HepG2 (cell line): Measurements from ENCODE around the gene VEGFB. TPM values are rescaled to one million over a fixed set of nuclear protein-coding genes. Genes with fewer than 3 reads are reported as not detected.

Source experiments
- ARNT ChIP-seq: fragments of 450-650 bp; IDR thresholded peaks from 2 replicates; pipeline ENCODE4 v1.6.1; 2017
- ATAD3A ChIP-seq: sonication (generic); formaldehyde crosslinking; IDR thresholded peaks from 2 replicates; pipeline ENCODE4 v1.4.0; 2020; ENCODE audit warnings: missing genetic modification reagents
- ERF ChIP-seq: IDR thresholded peaks from 2 replicates; pipeline ENCODE4 v1.6.1; 2018; ENCODE audit warnings: missing biosample characterization, missing genetic modification reagents
- ETV5 ChIP-seq: IDR thresholded peaks from 2 replicates; pipeline ENCODE4 v1.6.1; 2018; ENCODE audit warnings: missing biosample characterization, missing genetic modification reagents, inconsistent platforms, borderline replicate concordance
- JARID2 ChIP-seq: sonication (generic); formaldehyde crosslinking; IDR thresholded peaks from 2 replicates; pipeline ENCODE4 v1.8.1; 2023; ENCODE audit warnings: missing genetic modification reagents, inconsistent platforms; ENCODE audit not compliant: insufficient replicate concordance
- KLF6 ChIP-seq: IDR thresholded peaks from 2 replicates; pipeline ENCODE4 v1.8.0; 2016; ENCODE audit warnings: missing biosample characterization, missing genetic modification reagents
- RFXAP ChIP-seq: sonication (generic); formaldehyde crosslinking; IDR thresholded peaks from 2 replicates; pipeline ENCODE4 v1.4.0; 2020; ENCODE audit warnings: missing genetic modification reagents, borderline replicate concordance
- SAFB2 ChIP-seq: sonication (generic); formaldehyde crosslinking; IDR thresholded peaks from 2 replicates; pipeline ENCODE4 v1.5.1; 2020; ENCODE audit warnings: missing genetic modification reagents, low read depth, mild to moderate bottlenecking, borderline replicate concordance
- ZFP41 ChIP-seq: sonication (generic); formaldehyde crosslinking; IDR thresholded peaks from 2 replicates; pipeline ENCODE4 v1.4.0; 2020; ENCODE audit warnings: mild to moderate bottlenecking, missing genetic modification reagents, borderline replicate concordance
- ZNF143 ChIP-seq: sonication (generic); formaldehyde crosslinking; IDR thresholded peaks from 2 replicates; pipeline ENCODE4 v1.4.0; 2020; ENCODE audit warnings: missing genetic modification reagents
- polyA plus RNA-seq, 8 experiments: library from polyadenylated mRNA; depleted of rRNA in 3 of 8; stranded (reverse) in 7 of 8; unstranded in 1 of 8; fragments of >200 nt; fragmentation: Illumina TruSeq in 4 of 8; extraction: Trizol in 4 of 8; gene quantifications; 2 replicates each; pipeline versions ENCODE4 v1.2.1 to v1.2.3, GENCODE V29; 2011 to 2016; ENCODE audit warnings: low read depth in 4 of 8, missing spikeins in 1 of 8, mixed read lengths in 1 of 8; ENCODE audit not compliant: insufficient read depth in 1 of 8
- total RNA-seq, 5 experiments: library from RNA; depleted of rRNA; stranded (reverse); fragments of >200 nt; fragmentation: Illumina TruSeq; extraction: Trizol; gene quantifications; 2 replicates each; pipeline ENCODE4 v1.2.3, GENCODE V29; 2016; ENCODE audit warnings: low read depth in 1 of 5
- TF ChIP-seq, protein P1 (sequence below): sonication (generic); formaldehyde crosslinking; IDR thresholded peaks from 2 replicates; pipeline ENCODE4 v1.4.0; 2020; ENCODE audit warnings: missing genetic modification reagents, borderline replicate concordance
- TF ChIP-seq, protein P2 (sequence below): IDR thresholded peaks from 2 replicates; pipeline ENCODE4 v1.6.1; 2016; ENCODE audit warnings: missing genetic modification reagents, missing compliant biosample characterization
- TF ChIP-seq, protein P3 (sequence below): sonication (generic); formaldehyde crosslinking; IDR thresholded peaks from 2 replicates; pipeline ENCODE4 v1.4.0; 2020; ENCODE audit warnings: low read depth, mild to moderate bottlenecking, missing genetic modification reagents
- TF ChIP-seq, protein P4 (sequence below): sonication (generic); formaldehyde crosslinking; IDR thresholded peaks from 2 replicates; pipeline ENCODE4 v1.8.0; 2022; ENCODE audit warnings: mild to moderate bottlenecking, missing genetic modification reagents, moderate library complexity
- TF ChIP-seq, protein P5 (sequence below): IDR thresholded peaks from 2 replicates; pipeline ENCODE4 v1.6.1; 2012; ENCODE audit warnings: low read depth, low read length, improper control_type of control experiment
- TF ChIP-seq, protein P6 (sequence below): sonication (generic); formaldehyde crosslinking; IDR thresholded peaks from 2 replicates; pipeline ENCODE4 v1.4.0; 2020; ENCODE audit warnings: mild to moderate bottlenecking, missing genetic modification reagents
- TF ChIP-seq, protein P7 (sequence below): sonication (generic); formaldehyde crosslinking; IDR thresholded peaks from 2 replicates; pipeline ENCODE4 v1.4.0; 2020; ENCODE audit warnings: mild to moderate bottlenecking, missing genetic modification reagents

The VEGFB gene
- total and polyA plus RNA-seq, 2 of the 13 experiments (the other 11 are each of a cell fraction or from before 2014, with no cell fraction given): 9.0 to 11.3 TPM

DNA sequence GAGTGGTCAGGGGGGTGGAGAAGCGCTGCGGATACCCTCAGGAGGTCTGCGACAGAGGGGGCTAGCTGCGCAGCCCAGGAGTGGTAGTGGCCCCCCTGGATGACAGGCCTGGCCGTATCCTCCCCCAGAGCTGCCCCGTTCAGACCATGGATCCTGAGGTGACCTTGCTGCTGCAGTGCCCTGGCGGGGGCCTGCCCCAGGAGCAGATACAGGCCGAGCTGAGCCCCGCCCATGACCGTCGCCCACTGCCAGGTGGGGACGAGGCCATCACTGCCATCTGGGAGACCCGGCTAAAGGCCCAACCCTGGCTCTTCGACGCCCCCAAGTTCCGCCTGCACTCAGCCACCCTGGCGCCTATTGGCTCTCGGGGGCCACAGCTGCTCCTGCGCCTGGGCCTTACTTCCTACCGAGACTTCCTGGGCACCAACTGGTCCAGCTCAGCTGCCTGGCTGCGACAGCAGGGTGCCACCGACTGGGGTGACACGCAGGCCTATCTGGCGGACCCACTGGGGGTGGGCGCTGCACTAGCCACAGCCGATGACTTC lies 7.8 kb upstream of the VEGFB start (continued):
- TF ChIP-seq, protein P1, sequence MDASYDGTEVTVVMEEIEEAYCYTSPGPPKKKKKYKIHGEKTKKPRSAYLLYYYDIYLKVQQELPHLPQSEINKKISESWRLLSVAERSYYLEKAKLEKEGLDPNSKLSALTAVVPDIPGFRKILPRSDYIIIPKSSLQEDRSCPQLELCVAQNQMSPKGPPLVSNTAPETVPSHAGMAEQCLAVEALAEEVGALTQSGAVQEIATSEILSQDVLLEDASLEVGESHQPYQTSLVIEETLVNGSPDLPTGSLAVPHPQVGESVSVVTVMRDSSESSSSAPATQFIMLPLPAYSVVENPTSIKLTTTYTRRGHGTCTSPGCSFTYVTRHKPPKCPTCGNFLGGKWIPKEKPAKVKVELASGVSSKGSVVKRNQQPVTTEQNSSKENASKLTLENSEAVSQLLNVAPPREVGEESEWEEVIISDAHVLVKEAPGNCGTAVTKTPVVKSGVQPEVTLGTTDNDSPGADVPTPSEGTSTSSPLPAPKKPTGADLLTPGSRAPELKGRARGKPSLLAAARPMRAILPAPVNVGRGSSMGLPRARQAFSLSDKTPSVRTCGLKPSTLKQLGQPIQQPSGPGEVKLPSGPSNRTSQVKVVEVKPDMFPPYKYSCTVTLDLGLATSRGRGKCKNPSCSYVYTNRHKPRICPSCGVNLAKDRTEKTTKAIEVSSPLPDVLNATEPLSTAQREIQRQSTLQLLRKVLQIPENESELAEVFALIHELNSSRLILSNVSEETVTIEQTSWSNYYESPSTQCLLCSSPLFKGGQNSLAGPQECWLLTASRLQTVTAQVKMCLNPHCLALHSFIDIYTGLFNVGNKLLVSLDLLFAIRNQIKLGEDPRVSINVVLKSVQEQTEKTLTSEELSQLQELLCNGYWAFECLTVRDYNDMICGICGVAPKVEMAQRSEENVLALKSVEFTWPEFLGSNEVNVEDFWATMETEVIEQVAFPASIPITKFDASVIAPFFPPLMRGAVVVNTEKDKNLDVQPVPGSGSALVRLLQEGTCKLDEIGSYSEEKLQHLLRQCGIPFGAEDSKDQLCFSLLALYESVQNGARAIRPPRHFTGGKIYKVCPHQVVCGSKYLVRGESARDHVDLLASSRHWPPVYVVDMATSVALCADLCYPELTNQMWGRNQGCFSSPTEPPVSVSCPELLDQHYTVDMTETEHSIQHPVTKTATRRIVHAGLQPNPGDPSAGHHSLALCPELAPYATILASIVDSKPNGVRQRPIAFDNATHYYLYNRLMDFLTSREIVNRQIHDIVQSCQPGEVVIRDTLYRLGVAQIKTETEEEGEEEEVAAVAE (CRISPR knock-in tag): no peak
- TF ChIP-seq, protein P2, sequence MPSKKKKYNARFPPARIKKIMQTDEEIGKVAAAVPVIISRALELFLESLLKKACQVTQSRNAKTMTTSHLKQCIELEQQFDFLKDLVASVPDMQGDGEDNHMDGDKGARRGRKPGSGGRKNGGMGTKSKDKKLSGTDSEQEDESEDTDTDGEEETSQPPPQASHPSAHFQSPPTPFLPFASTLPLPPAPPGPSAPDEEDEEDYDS (CRISPR knock-in tag): 0 out of 2 replicates have a peak, but pooled peaks have one; percentile 39
- TF ChIP-seq, protein P3, sequence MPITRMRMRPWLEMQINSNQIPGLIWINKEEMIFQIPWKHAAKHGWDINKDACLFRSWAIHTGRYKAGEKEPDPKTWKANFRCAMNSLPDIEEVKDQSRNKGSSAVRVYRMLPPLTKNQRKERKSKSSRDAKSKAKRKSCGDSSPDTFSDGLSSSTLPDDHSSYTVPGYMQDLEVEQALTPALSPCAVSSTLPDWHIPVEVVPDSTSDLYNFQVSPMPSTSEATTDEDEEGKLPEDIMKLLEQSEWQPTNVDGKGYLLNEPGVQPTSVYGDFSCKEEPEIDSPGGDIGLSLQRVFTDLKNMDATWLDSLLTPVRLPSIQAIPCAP (CRISPR knock-in tag): no peak
- TF ChIP-seq JARID2 (CRISPR knock-in tag) (no peak), RFXAP (CRISPR knock-in tag) (0 out of 2 replicates have a peak, but pooled peaks have one; percentile 46), SAFB2 (CRISPR knock-in tag) (no peak), ETV5 (CRISPR knock-in tag) (peak; percentile 49; the same call in 1 of the 2 replicates), ARNT (no peak), ZNF143 (CRISPR knock-in tag) (peak; percentile 12; the same call in 1 of the 2 replicates), ERF (peak; percentile 6), KLF6 (CRISPR knock-in tag) (no peak), ATAD3A (CRISPR knock-in tag) (no peak), ZFP41 (CRISPR knock-in tag) (no peak)
- TF ChIP-seq, protein P4, sequence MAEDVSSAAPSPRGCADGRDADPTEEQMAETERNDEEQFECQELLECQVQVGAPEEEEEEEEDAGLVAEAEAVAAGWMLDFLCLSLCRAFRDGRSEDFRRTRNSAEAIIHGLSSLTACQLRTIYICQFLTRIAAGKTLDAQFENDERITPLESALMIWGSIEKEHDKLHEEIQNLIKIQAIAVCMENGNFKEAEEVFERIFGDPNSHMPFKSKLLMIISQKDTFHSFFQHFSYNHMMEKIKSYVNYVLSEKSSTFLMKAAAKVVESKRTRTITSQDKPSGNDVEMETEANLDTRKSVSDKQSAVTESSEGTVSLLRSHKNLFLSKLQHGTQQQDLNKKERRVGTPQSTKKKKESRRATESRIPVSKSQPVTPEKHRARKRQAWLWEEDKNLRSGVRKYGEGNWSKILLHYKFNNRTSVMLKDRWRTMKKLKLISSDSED (CRISPR knock-in tag): peak; percentile 87
- TF ChIP-seq, protein P5, sequence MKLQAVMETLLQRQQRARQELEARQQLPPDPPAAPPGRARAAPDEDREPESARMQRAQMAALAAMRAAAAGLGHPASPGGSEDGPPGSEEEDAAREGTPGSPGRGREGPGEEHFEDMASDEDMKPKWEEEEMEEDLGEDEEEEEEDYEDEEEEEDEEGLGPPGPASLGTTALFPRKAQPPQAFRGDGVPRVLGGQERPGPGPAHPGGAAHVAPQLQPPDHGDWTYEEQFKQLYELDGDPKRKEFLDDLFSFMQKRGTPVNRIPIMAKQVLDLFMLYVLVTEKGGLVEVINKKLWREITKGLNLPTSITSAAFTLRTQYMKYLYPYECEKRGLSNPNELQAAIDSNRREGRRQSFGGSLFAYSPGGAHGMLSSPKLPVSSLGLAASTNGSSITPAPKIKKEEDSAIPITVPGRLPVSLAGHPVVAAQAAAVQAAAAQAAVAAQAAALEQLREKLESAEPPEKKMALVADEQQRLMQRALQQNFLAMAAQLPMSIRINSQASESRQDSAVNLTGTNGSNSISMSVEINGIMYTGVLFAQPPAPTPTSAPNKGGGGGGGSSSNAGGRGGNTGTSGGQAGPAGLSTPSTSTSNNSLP: no peak
- TF ChIP-seq, protein P6, sequence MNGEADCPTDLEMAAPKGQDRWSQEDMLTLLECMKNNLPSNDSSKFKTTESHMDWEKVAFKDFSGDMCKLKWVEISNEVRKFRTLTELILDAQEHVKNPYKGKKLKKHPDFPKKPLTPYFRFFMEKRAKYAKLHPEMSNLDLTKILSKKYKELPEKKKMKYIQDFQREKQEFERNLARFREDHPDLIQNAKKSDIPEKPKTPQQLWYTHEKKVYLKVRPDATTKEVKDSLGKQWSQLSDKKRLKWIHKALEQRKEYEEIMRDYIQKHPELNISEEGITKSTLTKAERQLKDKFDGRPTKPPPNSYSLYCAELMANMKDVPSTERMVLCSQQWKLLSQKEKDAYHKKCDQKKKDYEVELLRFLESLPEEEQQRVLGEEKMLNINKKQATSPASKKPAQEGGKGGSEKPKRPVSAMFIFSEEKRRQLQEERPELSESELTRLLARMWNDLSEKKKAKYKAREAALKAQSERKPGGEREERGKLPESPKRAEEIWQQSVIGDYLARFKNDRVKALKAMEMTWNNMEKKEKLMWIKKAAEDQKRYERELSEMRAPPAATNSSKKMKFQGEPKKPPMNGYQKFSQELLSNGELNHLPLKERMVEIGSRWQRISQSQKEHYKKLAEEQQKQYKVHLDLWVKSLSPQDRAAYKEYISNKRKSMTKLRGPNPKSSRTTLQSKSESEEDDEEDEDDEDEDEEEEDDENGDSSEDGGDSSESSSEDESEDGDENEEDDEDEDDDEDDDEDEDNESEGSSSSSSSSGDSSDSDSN (CRISPR knock-in tag): peak; percentile 13; the same call in 1 of the 2 replicates
- TF ChIP-seq, protein P7, sequence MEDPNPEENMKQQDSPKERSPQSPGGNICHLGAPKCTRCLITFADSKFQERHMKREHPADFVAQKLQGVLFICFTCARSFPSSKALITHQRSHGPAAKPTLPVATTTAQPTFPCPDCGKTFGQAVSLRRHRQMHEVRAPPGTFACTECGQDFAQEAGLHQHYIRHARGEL (CRISPR knock-in tag): no peak
